Caco-2 (cell line): ENCODE measurements around the gene YBX1. TPM values are rescaled to one million over a fixed set of nuclear protein-coding genes. Genes with fewer than 3 reads are reported as not detected.
A peak's percentile ranks its signal among the peaks of the same experiment; 100 is the strongest.

Experiments
- BruUV-seq: library from RNA; stranded (reverse); fragments of 400-500 nt; replicated peaks from 2 replicates; lab custom pipeline; 2021; lab: Mats Ljungman, UMichigan
- CTCF ChIA-PET: fragments of 300-600 bp; sonication (Branson Sonifier 250); formaldehyde crosslinking; loops from one replicate; lab custom pipeline; 2022; ENCODE audit warnings: antibody characterized with exemption; lab: Charles Lee
- POLR2A ChIA-PET: fragments of 300-600 bp; sonication (Branson Sonifier 250); formaldehyde crosslinking; loops from one replicate; lab custom pipeline; 2022; ENCODE audit warnings: antibody characterized with exemption; lab: Charles Lee
- DNase-seq, 2 experiments: peaks; one replicate each; pipeline versions ENCODE4 v3.0.0 to v3.0.0-alpha.2; 2020 to 2022
- H3K27me3 ChIP-seq: replicated peaks from 2 replicates; pipeline ENCODE4 v1.6.0; 2011; ENCODE audit warnings: low read length; ENCODE audit not compliant: control insufficient read depth, insufficient read depth
- H3K36me3 ChIP-seq: 2 replicates; pipeline ENCODE4 v1.5.1; 2011; ENCODE audit warnings: low read length; ENCODE audit not compliant: control insufficient read depth, insufficient read depth
- H3K4me1 ChIP-seq: fragments of 250-450 bp; sonication (Bioruptor Pico); 2 replicates; pipeline ENCODE4 v1.5.1; 2020; ENCODE audit warnings: mild to moderate bottlenecking
- H3K4me3 ChIP-seq: 2 replicates; pipeline ENCODE4 v1.5.1; 2011; ENCODE audit warnings: low read depth, mild to moderate bottlenecking, control low read depth, low read length
- H3K9me3 ChIP-seq: fragments of 250-450 bp; sonication (Bioruptor Pico); 2 replicates; pipeline ENCODE4 v1.5.1; 2020; ENCODE audit warnings: mild to moderate bottlenecking, moderate library complexity
- H3K27ac Mint-ChIP-seq: one replicate; pipeline ENCODE4 v1.8.0; 2022; ENCODE audit warnings: mixed read lengths; ENCODE audit not compliant: unreplicated experiment
- H3K27me3 Mint-ChIP-seq: one replicate; pipeline ENCODE4 v1.8.0; 2022; ENCODE audit warnings: mixed read lengths; ENCODE audit not compliant: insufficient read depth, unreplicated experiment
- H3K36me3 Mint-ChIP-seq: one replicate; pipeline ENCODE4 v1.8.0; 2022; ENCODE audit warnings: mild to moderate bottlenecking, mixed read lengths; ENCODE audit not compliant: insufficient read depth, unreplicated experiment
- H3K4me1 Mint-ChIP-seq: one replicate; pipeline ENCODE4 v1.8.0; 2022; ENCODE audit warnings: low read depth, mixed read lengths; ENCODE audit not compliant: unreplicated experiment
- H3K4me3 Mint-ChIP-seq: one replicate; pipeline ENCODE4 v1.8.0; 2022; ENCODE audit warnings: mild to moderate bottlenecking, moderate library complexity, mixed read lengths; ENCODE audit not compliant: unreplicated experiment
- H3K9me3 Mint-ChIP-seq: one replicate; pipeline ENCODE4 v1.8.0; 2022; ENCODE audit warnings: mixed read lengths; ENCODE audit not compliant: unreplicated experiment
- CTCF ChIP-seq, 2 experiments: fragments of 200-600 bp in 1 of 2; IDR thresholded peaks; 1 replicate in 1 of 2; 2 replicates in 1 of 2; pipeline versions ENCODE4 v1.5.1 to v1.8.0; 2011 to 2022; ENCODE audit warnings: antibody characterized with exemption in 1 of 2, control low read depth in 1 of 2, inconsistent platforms in 1 of 2, low read depth in 1 of 2, low read length in 1 of 2, mild to moderate bottlenecking in 1 of 2, moderate library complexity in 1 of 2; ENCODE audit not compliant: insufficient read depth in 1 of 2, severe bottlenecking in 1 of 2, unreplicated experiment in 1 of 2
- intact Hi-C: fragments of 100-400 bp; cut with micrococcal nuclease; formaldehyde crosslinking; loops from one replicate; pipeline ENCODE4 v1.10.0; 2022; ENCODE audit not compliant: unreplicated experiment
- total RNA-seq: library from RNA; stranded (reverse); gene quantifications from 2 replicates; pipeline ENCODE4 v1.2.3, GENCODE V29; 2022

Gene YBX1
- total RNA-seq, 1 experiment from 2014 or later = 567 TPM

DNA sequence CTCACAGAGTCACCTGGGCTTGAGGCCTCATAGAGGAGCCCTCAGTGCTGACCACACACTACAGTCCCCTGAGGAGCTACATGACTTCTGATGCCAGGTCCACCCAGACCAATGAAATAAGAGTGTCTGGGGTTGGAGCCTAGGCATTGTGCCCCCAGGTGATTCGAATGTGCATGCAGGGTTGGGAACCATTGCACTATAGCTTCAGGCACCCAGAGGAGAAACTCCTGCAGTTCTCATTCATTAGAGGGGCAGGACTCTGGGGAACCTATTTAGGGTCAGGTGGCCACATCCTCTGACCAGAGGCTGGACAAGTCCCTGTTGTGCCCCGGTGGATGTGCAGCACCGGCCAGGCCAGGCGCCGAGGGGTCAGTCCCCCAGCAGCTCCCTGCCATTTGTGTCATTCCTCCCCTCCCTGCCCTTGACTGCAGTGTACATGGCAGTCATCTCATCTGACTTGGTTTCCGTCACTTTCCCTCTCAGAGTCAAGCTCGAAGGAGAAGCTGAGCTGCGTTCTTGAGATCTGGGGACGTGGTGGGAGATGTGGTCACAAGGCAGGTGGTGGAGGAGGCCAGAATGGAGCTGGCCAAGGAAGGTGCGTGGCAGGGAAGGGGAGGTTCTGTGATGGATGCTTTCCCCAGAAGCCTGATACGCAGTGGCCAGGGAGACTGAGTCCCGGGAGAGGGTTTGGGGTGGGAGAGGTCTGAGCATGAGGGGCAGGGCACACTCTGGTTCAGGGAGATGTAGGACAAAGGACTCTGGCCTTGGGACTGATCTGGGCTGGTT is 51.4 kb downstream of the YBX1 start:
- intact Hi-C loops = no loop called here
- peaks cover 12% of the 10 kb centered on the region for H3K4me1 Mint-ChIP-seq
- H3K27me3 Mint-ChIP-seq = no peaks in the 10 kb centered on the region
- no peak overlapping the region for H3K27ac Mint-ChIP-seq
- CTCF ChIA-PET = interaction anchor here (1.0 kb wide), 1 partner anchor 41 kb away, joined by 3 read pairs; no protein-coding TSS in a partner anchor
- TF ChIP-seq CTCF (IDR thresholded peaks at IDR 0.05; ENCODE audit: insufficient read depth in 1 of 2, low read depth in 1 of 2, low read length in 1 of 2, severe bottlenecking in 1 of 2, unreplicated experiment in 1 of 2) = no peak
- no peak overlapping the region for H3K4me3 ChIP-seq
- BruUV-seq = no TSS peak
- H3K36me3 Mint-ChIP-seq = no peaks in the 10 kb centered on the region
- H3K4me1 ChIP-seq = peaks cover 11% of the 10 kb centered on the region; the same call in 1 of the 2 replicates
- no peaks in the 10 kb centered on the region for H3K9me3 Mint-ChIP-seq
- POLR2A ChIA-PET = no interaction called here
- H3K4me3 Mint-ChIP-seq = no peak overlapping the region
- H3K27me3 ChIP-seq = no peaks in the 10 kb centered on the region
- no peaks in the 10 kb centered on the region for H3K9me3 ChIP-seq
- no peaks in the 10 kb centered on the region for H3K36me3 ChIP-seq
- DNase-seq = no peak

- H3K36me3 ChIP-seq = no peaks in the 10 kb centered on the region
- H3K27me3 Mint-ChIP-seq = no peaks in the 10 kb centered on the region
- peak; percentile 31 to 56 for DNase-seq
- H3K9me3 Mint-ChIP-seq = no peaks in the 10 kb centered on the region
- no peak overlapping the region for H3K4me3 ChIP-seq
- no peaks in the 10 kb centered on the region for H3K36me3 Mint-ChIP-seq
- peaks cover 12% of the 10 kb centered on the region for H3K4me1 Mint-ChIP-seq
- H3K4me1 ChIP-seq = peaks cover 11% of the 10 kb centered on the region
- CTCF ChIA-PET = interaction anchor here (1.0 kb wide), 1 partner anchor 42 kb away, joined by 3 read pairs; no protein-coding TSS in a partner anchor
- H3K9me3 ChIP-seq = no peaks in the 10 kb centered on the region
- intact Hi-C loops = no loop called here
- no peak for TF ChIP-seq CTCF (IDR thresholded peaks at IDR 0.05; ENCODE audit: insufficient read depth in 1 of 2, low read depth in 1 of 2, low read length in 1 of 2, severe bottlenecking in 1 of 2, unreplicated experiment in 1 of 2)
- BruUV-seq = no TSS peak
- no peaks in the 10 kb centered on the region for H3K27me3 ChIP-seq
- no peak overlapping the region for H3K27ac Mint-ChIP-seq
- POLR2A ChIA-PET = no interaction called here
- H3K4me3 Mint-ChIP-seq = no peak overlapping the region
Observed at GRCh38 chr1:42734201-42735035, 52.2 kb downstream of the YBX1 start.

DNA sequence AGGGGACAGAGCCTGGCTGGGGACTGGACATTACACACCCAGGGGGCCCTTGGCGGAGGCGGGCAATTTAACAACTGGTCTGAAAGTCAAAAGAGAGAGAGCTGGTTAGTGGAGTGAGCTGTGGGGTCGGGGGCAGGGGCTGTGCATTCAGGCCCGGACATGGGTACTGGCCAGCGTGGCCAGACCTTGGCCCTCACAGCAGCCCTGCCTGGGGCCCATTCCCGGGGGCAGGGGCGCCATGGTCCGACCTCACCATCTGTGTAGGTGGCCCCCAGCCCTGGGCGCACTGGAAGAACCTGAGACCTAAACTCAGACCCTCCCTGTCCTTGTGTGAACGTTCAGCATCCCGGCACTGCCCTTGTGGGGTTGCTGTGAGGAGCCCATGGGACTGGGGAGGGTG is 52.8 kb downstream of the YBX1 start:
- no TSS peak for BruUV-seq
- no peaks in the 10 kb centered on the region for H3K36me3 ChIP-seq
- H3K9me3 ChIP-seq = no peaks in the 10 kb centered on the region
- H3K4me1 Mint-ChIP-seq = peaks cover 12% of the 10 kb centered on the region
- H3K36me3 Mint-ChIP-seq = no peaks in the 10 kb centered on the region
- DNase-seq = no peak
- no peaks in the 10 kb centered on the region for H3K9me3 Mint-ChIP-seq
- CTCF ChIA-PET = interaction anchor here (1.4 kb wide), 1 partner anchor 22 kb away, joined by 4 read pairs; no protein-coding TSS in a partner anchor
- POLR2A ChIA-PET = no interaction called here
- H3K27ac Mint-ChIP-seq = no peak overlapping the region
- TF ChIP-seq CTCF (IDR thresholded peaks at IDR 0.05; ENCODE audit: insufficient read depth in 1 of 2, low read depth in 1 of 2, low read length in 1 of 2, severe bottlenecking in 1 of 2, unreplicated experiment in 1 of 2) = no peak
- H3K27me3 ChIP-seq = no peaks in the 10 kb centered on the region
- intact Hi-C loops = no loop called here
- H3K27me3 Mint-ChIP-seq = no peaks in the 10 kb centered on the region
- H3K4me1 ChIP-seq = peaks cover 18% of the 10 kb centered on the region
- no peak overlapping the region for H3K4me3 ChIP-seq
- H3K4me3 Mint-ChIP-seq = no peak overlapping the region
